ENCODE measurements around the gene TEX14. TPM values are rescaled to one million over a fixed set of nuclear protein-coding genes. Genes with fewer than 3 reads are reported as not detected.

TEX14 gene
- total RNA-seq, 4 donors from 2014 or later = 0.11 to 2.3 (median 0.27) TPM

GRCh38 chr17:58575511-58575910, 116.3 kb downstream of the TEX14 start:
- H3K27ac ChIP-seq = no peak overlapping the region
- H3K4me3 ChIP-seq (replicated peaks in 1 of 3) = no peak overlapping the region
- no peaks in the 10 kb centered on the region for H3K27me3 ChIP-seq
- WGBS, 2 donors = 47 to 69% methylated on average over 1 of the region's 1 CpG
- no peaks in the 10 kb centered on the region for H3K36me3 ChIP-seq
- intact Hi-C loops (cut with DNase I) = no loop called here
- no peaks in the 10 kb centered on the region for H3K4me1 ChIP-seq
- no peaks in the 10 kb centered on the region for H3K9me3 ChIP-seq
- TF ChIP-seq CTCF (IDR thresholded peaks at IDR 0.05) (no peak), POLR2A (IDR thresholded peaks at IDR 0.05) (no peak)
- DNase-seq = no peak

- Histone ChIP-seq H3K4me1 (no peaks in the 10 kb centered on the region), H3K36me3 (no peaks in the 10 kb centered on the region), H3K27ac (no peak overlapping the region), H3K4me3 (replicated peaks in 1 of 3) (no peak overlapping the region), H3K27me3 (no peaks in the 10 kb centered on the region), H3K9me3 (no peaks in the 10 kb centered on the region)
- WGBS, 2 donors = 88% methylated on average over 4 of the region's 4 CpGs
- intact Hi-C loops (cut with DNase I) = no loop called here
- DNase-seq = no peak
- TF ChIP-seq CTCF (IDR thresholded peaks at IDR 0.05) (no peak), POLR2A (IDR thresholded peaks at IDR 0.05) (no peak)
These were observed 117.8 kb downstream of the TEX14 start for GRCh38 chr17:58574025-58574424.

GRCh38 chr17:58572846-58573245, 119.0 kb downstream of the TEX14 start:
- Histone ChIP-seq H3K9me3 (no peaks in the 10 kb centered on the region), H3K4me3 (replicated peaks in 1 of 3) (no peak overlapping the region), H3K27ac (no peak overlapping the region), H3K4me1 (no peaks in the 10 kb centered on the region), H3K27me3 (no peaks in the 10 kb centered on the region), H3K36me3 (no peaks in the 10 kb centered on the region)
- no peak for DNase-seq
- no peak for TF ChIP-seq POLR2A (IDR thresholded peaks at IDR 0.05)
- no peak for TF ChIP-seq CTCF (IDR thresholded peaks at IDR 0.05)
- 89 to 90% methylated on average over 3 of the region's 3 CpGs for WGBS, 2 donors
- intact Hi-C loops (cut with DNase I) = no loop called here

GRCh38 chr17:58570758-58571157, 121.1 kb downstream of the TEX14 start:
- 76 to 78% methylated on average over 4 of the region's 4 CpGs for WGBS, 2 donors
- DNase-seq = no peak
- no peaks in the 10 kb centered on the region for H3K27me3 ChIP-seq
- H3K4me1 ChIP-seq = no peaks in the 10 kb centered on the region
- no peak overlapping the region for H3K27ac ChIP-seq
- H3K9me3 ChIP-seq = no peaks in the 10 kb centered on the region
- no peak overlapping the region for H3K4me3 ChIP-seq (replicated peaks in 1 of 3)
- intact Hi-C loops (cut with DNase I) = no loop called here
- TF ChIP-seq CTCF (IDR thresholded peaks at IDR 0.05) (no peak), POLR2A (IDR thresholded peaks at IDR 0.05) (no peak)
- no peaks in the 10 kb centered on the region for H3K36me3 ChIP-seq

GRCh38 chr17:58569196-58569595, 122.6 kb downstream of the TEX14 start:
- H3K36me3 ChIP-seq = no peaks in the 10 kb centered on the region
- intact Hi-C loops (cut with DNase I) = no loop called here
- TF ChIP-seq POLR2A (IDR thresholded peaks at IDR 0.05) = no peak
- TF ChIP-seq CTCF (IDR thresholded peaks at IDR 0.05) = no peak
- no peaks in the 10 kb centered on the region for H3K9me3 ChIP-seq
- DNase-seq = no peak
- WGBS, 2 donors = 98 to 100% methylated on average over 1 of the region's 1 CpG
- no peaks in the 10 kb centered on the region for H3K27me3 ChIP-seq
- no peaks in the 10 kb centered on the region for H3K4me1 ChIP-seq
- no peak overlapping the region for H3K4me3 ChIP-seq (replicated peaks in 1 of 3)
- no peak overlapping the region for H3K27ac ChIP-seq
